ENCODE results near the gene TBXT.
"Not testable (repeated sequence)": the region's sequence is repeated elsewhere in the genome, so short reads cannot be mapped to it uniquely, and the experiment has no call there.

Gene TBXT

DNA sequence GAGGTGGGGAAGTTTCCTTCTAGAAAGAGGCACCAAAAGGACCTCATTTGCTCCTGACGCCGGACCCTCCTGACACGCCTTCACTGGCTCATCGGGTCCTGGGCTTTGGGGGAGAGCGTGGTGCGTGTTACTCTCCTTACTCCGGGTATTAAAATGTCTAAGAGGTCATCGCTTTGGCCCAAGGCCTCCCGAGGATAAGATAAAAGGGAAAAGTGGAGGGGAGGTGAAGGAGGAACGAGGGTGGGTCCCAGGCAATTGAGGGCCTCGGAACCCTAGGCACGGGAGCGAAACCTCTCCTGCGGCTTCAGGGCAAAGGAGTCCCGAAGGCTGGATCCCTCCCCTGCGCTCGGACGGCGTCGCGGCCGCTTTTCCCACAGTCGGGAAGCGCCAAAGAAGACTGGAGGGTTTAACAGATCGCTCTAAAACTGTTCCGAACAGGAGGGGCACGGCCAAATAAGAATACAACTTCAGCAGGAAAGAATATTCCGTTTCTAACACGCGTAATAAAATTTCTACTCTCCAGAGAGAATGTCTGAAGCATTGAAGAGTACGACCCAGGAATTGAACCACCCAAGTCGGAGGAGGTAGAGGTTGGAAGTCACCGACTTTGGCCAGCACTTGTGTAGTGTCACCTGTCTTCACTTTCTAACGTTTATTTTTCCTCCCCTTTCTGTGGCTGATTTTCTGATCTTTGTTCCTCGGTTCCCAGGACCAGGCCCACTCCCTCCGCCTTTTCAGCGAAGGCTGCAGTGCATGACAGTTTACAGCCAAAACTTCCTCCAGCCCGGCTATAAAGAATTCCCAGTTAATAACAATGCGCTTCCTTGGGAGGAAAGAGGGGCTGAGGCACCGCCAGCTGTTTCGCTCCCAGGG, 2.1 kb upstream of the TBXT start:
- DNase-seq: no peak

DNA sequence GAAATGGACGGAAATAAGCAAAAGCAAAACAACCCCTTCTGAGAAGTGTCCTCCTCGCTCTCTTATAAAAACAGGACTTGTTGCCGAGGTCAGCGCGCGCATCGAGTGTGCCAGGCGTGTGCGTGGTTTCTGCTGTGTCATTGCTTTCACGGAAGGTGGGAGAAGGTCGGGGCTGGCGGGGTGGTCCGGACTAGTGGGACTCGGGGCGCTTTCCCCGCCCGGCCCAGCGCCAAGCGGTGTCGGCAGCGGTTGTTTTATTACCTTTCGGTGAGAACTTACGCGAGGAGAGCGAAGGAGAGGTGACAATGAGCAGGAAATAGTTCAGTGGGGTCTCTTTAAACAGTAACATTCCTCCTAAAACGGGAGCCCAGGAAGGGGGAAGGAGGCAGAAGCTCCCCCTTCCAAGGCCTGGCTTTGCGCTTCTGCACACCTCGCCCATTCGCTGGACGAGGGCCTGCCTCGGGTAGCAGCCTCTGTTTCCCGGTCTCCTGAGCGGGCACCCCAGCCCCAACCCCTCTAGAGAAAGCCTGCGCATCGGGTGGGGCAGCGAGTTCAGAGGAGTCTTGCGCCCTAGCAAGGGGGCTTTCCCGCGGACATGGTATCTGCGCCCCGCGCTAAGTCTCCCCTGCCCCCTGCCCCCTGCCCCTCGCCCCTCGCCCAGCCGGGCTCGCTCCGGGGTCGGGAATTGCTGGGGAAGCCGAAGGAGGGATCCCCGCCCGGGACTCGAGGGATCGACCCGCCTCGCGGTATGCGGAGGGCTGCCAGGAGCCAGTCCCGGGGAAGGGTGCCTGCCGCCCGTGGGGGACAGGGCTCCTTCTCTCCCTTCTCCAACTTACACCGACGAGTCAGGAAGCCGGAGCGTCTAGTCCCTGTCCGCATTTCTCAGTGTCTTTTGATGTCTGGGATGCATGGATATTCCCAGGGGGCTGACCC, 1.2 kb upstream of the TBXT start:
- DNase-seq: no peak

DNA sequence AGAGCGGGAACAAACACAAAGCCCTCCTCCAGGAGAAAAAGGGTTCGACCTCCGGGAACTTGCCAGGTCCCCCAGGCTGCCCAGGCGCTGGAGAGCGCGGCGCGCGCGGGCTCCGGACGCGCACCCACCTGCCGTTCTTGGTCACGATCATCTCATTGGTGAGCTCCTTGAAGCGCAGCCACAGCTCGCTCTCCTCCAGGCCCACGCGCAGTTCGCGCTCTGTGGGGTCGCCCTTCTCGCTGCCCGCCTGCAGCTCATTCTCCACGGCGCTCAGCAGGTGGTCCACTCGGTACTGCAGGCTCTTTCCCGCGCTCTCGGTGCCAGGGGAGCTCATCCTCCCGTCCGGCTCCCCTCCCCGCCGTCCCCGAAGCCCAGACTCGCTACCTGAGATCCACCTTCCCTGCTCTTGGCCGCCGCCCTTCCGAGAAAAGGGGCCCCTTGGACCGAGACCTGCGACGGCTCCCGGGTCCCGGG, 356 bp downstream of the TBXT start:
- no peak for DNase-seq

DNA sequence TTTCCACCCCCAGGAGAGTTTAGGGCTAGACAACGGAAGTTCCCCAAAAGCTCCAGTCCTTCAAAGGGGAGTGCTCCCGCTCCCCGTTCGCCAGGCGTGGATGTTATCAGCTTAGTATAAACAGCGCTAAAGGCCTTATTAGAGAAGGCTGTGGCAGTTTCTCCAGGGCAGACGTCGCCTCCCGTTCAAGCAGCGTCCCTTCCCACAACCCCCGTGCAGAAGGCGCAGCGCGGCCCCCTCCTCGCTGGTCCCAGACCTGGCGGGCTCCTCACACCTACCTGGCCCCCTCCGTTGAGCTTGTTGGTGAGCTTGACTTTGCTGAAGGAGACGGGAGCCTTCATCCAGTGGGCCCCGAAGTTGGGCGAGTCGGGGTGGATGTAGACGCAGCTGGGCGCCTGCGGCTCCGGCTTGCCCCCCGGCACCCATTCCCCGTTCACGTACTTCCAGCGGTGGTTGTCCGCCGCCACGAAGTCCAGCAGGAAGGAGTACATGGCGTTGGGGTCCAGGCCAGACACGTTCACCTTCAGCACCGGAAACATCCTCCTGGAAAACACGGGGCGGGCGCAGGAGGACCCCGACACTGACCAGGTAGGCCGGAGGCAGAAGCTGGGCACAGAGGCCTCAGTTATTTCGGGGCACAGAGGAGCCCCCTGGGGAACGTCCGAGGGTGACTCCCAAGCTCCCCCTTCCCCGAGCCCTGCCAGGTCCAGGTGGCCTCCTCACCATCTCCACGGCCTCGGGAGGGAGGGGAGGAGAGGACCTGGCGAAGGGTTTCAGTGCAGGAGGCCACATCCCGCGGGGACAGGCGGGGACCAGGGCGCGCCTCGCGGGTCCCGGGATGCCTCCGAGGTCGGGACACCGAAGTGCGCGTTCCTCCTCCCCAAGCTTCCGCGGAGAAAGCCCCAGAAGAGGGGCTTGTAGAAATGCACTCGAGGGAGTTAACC, 1.1 kb downstream of the TBXT start:
- no peak for DNase-seq

DNA sequence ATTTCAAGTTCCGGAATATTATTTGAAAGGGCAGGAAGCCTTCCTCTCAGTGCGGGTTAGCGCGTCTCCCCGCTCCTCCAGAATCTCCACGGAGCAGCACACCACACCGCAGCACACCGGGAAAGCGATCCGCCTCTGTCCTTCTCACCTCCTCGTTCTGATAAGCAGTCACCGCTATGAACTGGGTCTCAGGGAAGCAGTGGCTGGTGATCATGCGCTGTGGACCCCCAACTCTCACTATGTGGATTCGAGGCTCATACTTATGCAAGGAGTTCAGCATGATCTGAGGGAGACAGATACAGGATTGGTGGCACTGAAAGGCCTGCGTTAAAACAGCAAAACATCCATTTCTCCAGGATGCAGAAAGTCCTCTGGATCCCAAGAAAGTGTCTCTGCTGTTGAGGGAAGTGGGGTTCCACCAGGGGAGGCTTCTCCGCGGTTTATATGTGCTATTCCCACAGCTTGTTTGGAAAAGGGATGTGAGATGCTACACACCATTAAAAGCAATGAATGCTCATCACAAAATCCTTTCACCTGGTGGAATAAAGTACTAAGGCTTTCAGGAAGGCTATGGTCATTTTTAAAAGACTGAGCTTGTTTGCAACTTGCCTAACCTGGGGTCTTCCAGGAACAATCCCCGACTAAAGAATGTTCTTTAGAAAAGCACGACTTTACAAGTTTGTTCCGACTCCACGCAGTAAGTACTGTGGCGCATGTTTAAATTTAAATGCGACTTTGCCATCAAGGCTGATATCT, 1.9 kb downstream of the TBXT start:
- DNase-seq: no peak

DNA sequence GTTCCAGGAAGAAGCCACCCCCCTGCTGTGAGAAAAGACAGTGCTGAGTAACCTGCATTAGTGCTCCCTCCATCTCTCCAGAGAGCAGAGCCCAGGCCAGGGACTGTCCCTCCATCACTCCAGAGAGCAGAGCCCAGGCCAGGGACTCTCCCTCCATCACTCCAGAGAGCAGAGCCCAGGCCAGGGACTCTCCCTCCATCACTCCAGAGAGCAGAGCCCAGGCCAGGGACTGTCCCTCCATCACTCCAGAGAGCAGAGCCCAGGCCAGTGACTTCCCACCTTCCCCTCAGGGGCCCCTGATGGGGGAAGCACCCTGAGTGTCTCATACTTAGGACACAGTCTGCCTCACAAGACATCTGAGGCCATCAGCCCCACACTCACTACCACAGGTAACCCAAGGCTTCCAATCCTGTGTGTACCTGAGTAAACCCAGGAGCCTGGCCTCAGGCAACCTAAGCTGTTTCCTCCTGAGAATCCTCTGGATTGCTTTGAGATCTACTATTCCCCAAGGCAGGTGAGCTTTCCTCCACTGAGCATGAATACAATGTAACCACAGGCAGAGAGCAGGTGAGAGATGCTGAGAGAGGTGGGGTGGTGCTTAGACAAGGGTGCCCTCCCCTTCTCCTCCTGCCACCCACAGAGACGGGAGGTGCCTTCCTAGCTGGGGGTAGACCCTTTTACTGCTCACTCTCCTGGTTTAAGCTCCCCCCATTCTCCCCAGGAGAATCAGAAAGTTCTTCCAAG, 4.9 kb downstream of the TBXT start:
- no peak for DNase-seq

DNA sequence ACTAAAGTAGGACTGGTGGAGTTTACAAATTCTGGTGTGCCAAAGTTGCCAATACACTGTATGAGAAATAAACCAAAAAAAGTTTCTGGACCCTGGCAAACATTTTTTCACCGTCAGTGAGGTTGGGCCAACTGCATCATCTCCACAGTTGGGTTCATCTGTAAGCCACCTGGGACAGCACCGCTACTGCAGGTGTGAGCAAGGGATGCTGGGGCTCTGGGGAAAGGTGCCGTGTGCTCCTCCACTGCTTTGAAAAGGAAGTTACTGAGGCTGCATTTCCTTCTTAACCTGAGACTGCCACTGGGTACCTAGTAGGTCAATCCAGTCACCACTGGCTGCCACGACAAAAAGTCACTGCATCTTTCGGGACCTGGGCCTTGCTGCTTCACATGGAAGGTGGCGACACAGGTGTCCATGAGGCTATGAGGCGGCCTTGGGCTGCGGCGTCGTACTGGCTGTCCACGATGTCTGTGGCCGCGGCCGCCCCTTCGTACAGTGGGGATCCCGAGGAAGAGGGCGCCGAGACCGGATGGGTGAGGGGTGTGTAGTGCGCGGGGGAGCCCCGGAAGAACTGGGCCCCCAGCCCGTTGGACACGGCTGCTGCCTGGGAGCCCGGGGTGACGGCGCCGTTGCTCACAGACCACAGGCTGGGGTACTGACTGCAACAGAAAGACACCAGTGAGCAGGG, 9.6 kb downstream of the TBXT start:
- no peak for DNase-seq

DNA sequence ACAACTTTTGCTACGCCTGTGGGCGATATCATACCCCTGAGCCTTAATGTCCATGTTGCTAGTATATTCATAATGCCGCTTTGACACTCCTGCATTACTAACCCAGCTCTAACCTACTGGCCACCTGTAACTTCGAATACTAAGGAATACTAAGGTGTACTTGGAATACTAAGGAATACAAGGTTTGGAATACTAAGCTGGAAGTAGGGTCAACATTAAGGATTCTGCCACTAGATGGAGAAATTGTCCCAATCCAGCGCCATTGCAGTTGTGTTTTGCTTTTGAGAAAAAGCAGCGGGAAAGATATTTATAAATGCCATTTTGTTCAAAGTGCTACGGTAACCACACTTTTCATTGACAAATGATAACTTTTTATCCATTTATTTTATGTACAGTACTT, 10.7 kb downstream of the TBXT start:
- no peak for DNase-seq

DNA sequence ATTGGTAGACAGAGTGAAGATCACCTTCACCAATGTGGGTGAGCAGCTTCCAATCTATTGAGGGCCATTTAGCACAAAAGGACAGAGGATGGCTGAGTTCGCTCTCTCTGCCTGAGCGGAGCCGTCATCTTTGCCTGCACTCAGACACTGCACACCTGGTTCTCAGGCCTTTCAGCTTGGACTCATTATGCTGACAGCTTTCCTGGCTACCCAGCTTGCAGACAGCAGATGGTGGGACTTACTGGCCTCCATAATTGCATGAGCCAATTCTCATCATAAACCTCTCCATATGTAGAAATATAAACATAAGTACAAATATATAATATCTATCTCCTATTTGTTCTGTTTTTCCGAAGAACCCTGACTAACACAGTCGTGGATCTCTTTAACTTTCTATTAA, 13.7 kb downstream of the TBXT start:
- no peak for DNase-seq

DNA sequence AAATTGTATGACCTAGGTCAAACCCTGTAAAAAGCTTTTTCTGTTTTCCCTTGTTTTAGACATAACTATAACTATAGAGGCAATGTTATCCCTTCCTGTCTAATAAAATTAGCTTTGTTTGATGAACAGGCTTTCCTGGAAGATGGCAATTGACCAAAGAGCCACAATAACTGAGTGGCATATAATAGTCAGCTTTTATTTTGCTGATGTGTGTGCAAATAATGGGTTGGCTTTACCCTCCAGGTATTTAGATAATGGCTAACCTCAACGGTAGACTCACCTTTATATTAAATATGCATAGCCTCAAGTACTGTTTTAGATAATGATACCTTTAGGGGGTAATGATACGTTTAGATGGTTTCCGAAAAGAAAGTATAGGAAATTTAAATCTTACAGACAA, 15.0 kb downstream of the TBXT start:
- no peak for DNase-seq

DNA sequence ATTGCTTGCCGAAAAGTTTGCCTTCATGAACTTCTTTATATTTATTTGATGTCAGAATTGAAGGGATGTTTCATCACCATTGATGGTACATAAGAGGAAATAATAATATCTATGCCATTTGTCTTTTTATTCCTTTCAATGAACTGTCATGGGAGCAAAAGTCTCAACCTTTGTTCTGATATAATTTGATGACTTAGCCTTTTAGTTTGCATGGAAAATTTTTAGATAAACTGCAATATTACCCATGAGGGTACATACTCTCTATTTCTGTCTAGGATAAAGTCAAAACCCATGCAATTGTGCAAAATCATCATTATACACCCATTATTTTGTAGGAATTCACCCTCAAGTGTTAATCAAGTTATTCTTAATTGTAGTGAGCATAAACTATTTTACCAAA, 15.9 kb downstream of the TBXT start:
- no peak for DNase-seq

DNA sequence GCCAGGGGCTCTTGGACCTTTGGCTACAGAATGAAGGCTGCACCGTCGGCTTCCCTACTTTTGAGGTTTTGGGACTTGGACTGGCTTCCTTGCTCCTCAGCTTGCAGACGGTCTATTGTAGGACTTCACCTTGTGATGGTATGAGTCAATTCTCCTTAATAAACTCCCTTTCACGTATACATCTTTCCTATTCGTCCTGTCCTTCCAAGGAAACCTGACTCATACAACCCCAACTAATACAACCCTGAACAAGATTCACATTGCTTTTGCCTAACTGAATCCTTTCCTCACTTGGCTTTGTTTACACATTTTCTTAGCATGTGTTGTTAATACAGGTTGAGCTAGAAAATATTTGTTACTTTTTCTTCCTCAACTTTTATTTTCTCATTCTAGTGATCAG, 21.9 kb downstream of the TBXT start:
- no peak for DNase-seq

DNA sequence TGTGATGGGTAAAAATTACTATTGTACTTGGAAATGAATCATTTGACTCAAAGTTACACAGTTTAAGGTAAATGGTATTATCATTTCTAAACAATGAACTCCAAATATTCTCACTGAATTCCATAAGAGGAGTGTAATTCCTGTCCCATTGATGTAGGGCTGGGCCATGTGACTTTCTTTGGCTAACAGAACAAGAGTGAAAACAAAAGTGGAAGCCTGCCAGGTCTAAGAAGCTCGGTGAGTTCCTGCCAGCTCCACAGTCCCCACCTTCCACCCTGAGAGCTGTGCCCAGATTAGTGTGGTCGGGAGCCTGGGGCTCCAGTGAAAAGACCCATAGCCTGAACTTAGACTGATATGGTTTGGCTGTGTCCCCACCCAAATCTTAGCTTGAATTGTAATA, 24.6 kb downstream of the TBXT start:
- DNase-seq: no peak

DNA sequence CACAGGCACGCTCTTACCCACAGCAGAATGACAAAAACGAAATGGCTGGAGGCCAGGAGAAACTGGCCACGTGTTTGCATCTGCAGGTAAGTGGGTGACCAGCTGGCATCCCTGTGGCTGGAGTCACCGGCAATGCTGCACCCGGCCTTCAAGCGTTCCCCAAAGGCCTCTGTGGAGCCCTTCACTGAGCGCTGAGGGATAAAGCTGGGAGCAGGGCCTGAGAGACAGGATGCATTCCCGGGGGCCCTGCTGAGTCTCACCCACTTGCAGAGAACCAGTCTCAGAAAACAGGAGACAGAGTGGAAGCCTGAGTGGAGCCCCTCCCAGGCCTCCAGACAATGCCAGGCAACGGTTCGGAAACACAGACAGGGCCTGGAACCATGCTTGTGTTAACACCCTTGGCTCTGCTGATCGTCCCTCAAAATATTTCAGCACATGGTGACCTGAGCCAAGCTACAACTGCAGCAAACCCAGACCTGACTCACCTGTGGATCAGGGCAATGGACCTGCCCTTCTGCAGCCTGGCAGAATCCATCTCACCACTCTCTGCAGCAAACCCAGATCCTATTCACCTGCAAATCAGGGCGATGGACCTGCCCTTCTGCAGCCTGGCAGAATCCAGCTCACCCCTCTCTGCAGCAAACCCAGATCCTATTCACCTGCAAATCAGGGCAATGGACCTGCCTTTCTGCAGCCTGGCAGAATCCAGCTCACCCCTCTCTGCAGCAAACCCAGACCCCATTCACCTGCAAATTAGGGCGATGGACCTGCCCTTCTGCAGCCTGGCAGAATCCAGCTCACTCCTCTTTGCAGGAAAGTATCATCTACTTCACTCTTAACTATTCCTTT, 39.8 kb downstream of the TBXT start:
- DNase-seq: no peak

DNA sequence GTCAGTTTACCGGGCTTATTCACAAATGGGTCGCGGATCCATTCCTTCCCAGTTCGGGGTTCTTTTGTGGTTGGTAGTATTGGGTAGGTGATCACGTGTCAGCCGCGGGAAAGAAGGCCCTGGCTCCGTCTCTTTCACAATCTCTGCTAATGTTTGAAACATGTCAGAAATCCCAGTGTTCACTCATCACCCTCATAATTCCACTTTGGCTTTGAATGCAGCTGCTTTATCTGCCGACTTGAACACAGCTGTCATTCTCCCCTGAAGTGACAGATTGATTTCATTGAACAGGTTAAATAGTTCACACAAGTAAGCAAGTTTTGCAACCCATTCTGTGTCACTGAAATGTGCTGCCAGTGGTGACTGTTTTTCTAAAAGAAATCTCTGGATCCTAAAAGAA, 44.5 kb downstream of the TBXT start:
- not testable (repeated sequence) for DNase-seq

DNA sequence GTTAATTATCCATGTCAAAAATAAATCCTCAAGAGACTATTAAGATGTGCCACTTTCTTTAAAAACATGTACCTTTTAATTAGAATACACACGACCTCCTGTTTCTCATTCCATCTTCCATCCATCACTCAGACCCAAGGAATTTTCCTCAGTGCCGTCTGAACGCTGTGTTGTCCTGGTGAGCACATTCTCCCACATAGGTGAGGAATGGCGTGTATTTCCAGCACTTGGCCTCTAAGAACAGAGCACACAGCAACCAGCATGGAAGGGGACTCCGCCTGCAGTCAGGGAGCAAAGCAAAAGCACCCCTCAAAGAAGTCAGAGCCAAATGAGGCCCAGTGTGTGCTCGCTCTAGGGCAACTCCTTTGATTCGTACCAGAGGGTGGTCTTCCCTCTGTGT, 45.9 kb downstream of the TBXT start:
- no peak for DNase-seq

DNA sequence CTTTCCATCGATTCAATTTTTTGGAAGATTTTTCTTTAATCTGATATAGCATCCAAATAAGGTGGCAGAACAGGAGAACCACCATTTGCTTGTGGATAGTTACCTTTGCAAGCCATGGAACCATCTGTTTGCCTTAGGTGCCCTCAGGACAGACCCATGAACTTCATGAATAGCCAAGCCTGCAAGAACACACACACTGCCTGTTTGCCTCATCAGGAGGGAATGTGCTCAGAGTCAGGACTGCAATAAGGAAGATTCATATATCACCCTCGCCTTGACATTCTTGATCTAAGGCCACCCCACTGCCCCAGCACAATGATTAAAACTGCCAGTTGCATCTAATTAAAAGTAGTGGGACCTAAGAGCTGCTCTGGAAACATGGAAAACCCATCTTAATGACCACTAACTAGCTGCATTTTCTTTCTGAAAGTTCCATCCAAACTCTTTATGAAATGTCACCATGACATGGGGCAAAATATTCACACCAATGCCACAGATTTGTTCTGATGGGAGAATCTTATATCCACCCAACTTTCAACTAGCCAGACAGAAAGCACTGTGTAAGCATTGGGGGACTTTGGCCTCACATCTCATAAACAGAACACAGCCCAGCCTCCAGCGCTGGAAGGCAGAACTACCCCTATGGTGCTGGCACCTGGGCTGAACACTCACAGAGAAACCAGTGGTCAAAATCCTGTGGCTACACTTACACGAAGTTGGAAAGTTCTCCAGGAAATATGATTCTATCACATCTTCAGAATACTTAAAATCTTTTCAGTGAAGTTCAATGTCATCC, 48.3 kb downstream of the TBXT start:
- no peak for DNase-seq

DNA sequence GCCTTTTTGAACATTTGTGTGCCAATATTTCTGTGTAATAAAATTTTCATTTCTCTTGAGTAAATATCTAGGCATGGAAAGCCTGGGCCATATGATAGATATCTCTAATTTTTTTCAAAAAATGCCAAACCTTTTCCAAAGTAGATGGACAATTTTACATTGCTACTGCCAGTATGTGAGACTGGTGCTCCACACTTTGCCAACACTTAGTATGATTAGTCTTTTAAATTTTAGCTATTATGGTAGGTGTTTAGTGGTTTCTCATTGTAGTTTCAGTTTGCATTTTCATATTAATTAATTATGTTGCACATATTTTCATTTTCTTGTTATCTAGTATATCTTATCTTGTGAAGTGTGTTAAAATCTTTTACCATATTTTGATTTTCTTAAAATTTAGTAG, 52.0 kb downstream of the TBXT start:
- no peak for DNase-seq

DNA sequence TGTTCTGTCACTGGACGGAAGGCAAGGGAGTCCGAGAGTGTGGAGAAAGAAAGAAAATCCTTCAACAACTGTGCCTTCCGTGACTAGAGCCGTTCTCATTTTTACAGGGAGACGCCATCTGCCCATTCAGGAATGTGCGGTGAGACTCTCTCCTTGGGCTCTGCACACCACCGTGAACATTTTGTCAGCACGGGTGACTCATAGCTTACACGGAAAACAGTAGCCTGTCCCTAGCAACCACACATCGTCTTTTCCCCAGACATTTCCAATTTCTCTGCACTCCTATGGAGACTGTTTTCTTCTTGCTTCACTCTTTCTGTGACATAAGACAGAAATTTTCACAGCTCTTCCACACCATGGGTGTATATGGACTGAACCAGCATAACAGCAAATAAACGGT, 55.1 kb downstream of the TBXT start:
- no peak for DNase-seq

Measured in COR-L47 (cell line).